Coronary artery (tissue), 2 donors: Measurements from ENCODE around the gene MPV17L2.

Experiments used
- DNase-seq: peaks from one replicate; pipeline ENCODE4 v3.0.0-alpha.2; 2017; ENCODE audit warnings: low spot score
- H3K27ac ChIP-seq, 2 donors: fragments of 200-600 bp; sonication (generic); one replicate each; pipeline ENCODE4 v1.5.1; 2016 to 2019
- H3K4me3 ChIP-seq: fragments of 200-600 bp; sonication (generic); 2 replicates; pipeline ENCODE4 v1.5.1; 2016; ENCODE audit warnings: mild to moderate bottlenecking, moderate library complexity
- TF ChIP-seq, protein P1 (sequence below): fragments of 200-600 bp; sonication (generic); IDR thresholded peaks from one replicate; pipeline ENCODE4 v1.5.1; 2019; ENCODE audit warnings: antibody characterized with exemption

Gene MPV17L2

DNA sequence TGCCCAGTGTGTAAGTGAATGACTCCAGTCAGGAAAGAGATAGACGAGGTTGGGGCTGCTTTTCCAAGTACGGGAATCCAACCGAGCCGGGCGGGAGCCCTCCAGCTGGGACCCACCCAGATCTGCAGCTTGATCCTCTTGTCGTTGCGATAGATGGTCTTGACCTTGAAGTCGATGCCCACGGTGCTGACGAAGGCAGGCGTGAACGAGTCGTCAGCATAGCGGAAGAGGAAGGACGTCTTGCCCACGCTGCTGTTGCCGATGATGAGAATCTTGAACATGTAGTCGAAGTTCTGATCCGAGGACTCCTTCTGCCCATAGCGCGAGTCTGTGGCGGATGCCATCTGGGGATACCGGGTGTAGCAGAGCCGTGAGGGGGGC, 9.4 kb downstream of the MPV17L2 start:
- no peak for DNase-seq
- Histone ChIP-seq H3K27ac (no peak overlapping the region), H3K4me3 (no peak overlapping the region)
- TF ChIP-seq, protein P1, sequence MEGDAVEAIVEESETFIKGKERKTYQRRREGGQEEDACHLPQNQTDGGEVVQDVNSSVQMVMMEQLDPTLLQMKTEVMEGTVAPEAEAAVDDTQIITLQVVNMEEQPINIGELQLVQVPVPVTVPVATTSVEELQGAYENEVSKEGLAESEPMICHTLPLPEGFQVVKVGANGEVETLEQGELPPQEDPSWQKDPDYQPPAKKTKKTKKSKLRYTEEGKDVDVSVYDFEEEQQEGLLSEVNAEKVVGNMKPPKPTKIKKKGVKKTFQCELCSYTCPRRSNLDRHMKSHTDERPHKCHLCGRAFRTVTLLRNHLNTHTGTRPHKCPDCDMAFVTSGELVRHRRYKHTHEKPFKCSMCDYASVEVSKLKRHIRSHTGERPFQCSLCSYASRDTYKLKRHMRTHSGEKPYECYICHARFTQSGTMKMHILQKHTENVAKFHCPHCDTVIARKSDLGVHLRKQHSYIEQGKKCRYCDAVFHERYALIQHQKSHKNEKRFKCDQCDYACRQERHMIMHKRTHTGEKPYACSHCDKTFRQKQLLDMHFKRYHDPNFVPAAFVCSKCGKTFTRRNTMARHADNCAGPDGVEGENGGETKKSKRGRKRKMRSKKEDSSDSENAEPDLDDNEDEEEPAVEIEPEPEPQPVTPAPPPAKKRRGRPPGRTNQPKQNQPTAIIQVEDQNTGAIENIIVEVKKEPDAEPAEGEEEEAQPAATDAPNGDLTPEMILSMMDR = no peak

DNA sequence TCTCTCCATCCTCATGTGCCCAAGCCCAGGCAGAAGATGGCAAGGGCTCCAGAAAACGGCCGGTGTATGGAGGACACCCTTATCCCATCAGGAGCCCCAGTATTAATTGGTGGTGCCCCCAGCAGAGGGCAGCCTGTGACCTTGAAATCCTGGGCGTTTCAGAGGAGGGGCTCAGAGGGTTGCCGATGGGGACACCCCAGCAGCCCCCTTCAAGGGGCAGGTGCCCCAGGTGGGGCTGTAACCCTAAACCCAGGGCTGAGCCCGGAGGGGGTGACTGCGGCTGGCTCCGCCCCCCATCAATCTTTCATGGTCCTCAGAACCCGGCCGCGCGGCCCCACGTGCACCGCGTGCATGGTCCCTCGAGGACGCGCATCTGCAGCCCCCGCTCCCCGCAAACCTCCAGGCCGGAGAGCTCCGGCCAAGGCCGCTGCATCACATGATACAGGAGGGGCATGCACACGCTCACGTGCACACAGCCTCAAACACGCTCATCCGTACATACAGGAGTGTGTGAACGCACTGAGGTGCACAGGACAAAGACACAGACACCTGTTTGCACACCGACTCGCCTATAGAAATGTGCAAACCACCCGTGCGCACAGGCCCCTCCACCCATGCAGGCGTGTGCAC, 9.9 kb downstream of the MPV17L2 start:
- TF ChIP-seq, protein P1 = no peak
- no peak for DNase-seq
- H3K27ac ChIP-seq = no peak overlapping the region
- peak overlapping the region; percentile 94 for H3K4me3 ChIP-seq

DNA sequence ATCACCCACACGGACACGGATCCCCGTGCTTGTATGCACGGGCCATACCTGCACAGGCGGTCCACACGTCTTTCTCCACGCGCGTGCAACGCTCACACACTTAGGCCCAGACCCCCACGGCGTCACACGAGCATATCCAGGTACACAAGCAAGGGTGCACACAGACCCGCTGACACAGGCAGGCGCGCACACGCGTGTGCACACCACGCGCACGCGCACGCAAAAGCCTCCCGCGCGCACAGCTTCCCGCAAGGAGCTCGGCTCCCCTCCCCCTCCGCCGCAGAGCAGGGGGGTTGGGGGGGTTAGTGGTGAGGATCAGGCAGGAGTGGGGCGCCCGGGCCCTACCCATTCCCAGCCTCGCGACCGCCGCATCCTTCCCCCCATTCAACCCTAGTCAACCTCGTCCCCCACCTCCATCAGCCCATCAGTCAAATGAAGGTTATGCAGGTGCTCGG, 10.4 kb downstream of the MPV17L2 start:
- Histone ChIP-seq H3K27ac (peak overlapping the region; percentile 31 to 75), H3K4me3 (peak overlapping the region; percentile 94)
- DNase-seq = no peak
- TF ChIP-seq, protein P1 = no peak

DNA sequence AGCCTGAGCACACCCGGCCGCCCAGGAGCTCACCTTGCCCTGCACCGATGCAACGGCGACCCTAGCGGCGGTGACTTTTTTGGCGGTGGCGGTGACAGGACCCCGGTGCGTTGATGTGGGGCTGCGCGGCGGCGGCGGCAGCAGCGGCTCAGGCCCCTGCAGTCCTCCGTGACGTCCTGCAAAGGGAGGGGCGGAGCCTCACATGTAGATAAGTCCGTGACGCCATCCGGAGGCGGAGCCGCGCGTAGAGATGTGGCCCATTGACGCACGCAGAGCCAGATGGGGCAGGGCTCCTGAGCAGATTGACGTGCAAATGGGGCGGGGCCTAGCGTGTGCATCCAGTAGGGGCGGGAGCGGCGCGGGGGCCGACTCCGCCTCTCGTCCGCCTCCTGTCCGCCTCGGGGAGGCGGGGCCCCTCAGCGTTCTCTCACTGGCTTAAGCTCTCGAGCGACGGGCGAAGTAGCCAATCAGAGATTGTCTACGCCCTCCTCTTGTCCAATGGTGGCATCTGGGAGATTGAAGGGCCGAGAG, 10.9 kb downstream of the MPV17L2 start, which contains the start of gene RAB3A:
Gene RAB3A, minus strand, starts transcription at position 180 of the 531 bp plus-strand sequence. CDS start 1,302 bp downstream, outside the sequence.
- peak; percentile 100 for DNase-seq
- TF ChIP-seq, protein P1 = no peak

DNA sequence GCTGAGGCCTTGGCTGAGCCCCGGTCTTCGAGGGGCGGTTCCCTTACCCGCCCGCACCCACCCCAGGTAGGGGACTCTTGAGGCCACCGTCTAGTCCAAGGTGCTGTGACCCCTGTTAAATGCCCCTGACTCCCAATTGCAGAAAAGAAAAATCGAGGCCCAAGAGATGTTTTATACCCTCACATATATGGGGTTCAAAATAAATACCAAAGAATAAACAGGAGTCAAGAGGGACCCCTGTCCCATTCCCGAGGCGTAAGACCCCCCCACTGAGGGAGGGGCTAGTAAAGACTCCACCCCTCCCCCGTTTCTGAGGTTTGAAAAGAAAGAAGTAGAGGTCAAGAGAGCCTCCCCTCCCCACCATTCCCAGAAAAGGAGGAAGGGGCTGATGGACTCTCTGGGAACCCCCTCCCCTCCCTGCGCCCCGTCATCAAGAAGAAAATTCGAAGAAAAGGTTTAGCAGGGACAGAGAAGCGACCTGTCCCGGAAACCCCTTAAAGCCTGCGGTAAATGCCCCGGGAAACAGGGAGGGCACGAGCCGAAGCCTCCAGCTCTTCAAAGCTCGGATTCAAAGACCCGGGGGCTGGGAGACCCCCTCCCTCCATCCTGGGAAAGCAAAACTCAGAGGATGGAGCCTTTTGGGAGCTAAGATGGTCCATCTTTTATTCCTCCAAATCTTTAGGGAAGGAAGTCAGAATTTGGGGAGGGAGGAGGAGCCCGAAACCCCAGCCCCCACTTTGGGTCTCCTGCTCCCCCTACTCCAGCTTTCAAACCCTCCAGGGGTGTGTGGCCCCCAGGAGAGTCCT, 11.6 kb downstream of the MPV17L2 start:
- TF ChIP-seq, protein P1 = no peak
- Histone ChIP-seq H3K27ac (peak overlapping the region; percentile 93 to 97), H3K4me3 (peak overlapping the region; percentile 69)
- DNase-seq = no peak

More for the DNA sequence above, 10.9 kb downstream of the MPV17L2 start, which contains the start of gene RAB3A:
- Histone ChIP-seq H3K4me3 (peak within 1 kb of the TSS; percentile 94), H3K27ac (peak within 1 kb of the TSS; percentile 93 to 97)

DNA sequence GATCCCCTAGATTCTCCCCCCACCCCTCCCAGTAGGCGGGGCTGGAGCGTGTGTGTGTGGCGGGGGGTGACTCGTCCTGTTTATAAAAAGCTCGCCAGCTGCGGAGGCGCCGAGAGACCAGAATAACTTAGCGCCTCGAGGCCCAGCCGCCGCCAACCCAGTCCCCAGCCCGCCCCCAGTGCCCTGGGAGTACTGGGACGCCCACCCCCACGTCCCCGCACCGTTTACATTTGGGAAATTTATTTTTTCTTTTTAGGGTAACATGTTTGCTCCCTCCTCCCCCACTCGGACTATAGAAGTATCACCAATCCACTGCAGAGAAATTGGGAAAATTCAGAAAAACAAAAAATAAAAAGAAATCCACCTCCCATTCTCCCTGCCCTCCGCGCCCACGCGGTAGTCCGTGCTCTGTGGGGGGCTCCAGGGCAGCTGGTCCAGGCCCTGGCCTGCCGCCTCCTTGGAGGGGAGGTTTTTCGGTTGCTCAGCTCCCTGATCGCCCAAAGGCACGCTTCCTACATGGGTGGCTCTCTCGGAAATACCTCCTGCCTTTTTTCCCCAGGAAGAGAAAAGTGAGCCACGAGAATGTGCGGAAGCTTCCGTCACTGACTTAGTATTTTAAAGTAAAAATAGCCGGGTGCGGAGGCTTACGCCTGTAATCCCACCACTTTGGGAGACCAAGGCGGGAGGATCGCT, 12.3 kb downstream of the MPV17L2 start:
- TF ChIP-seq, protein P1 = no peak
- H3K27ac ChIP-seq = peak overlapping the region; percentile 93 to 97
- H3K4me3 ChIP-seq = peak overlapping the region; percentile 69
- peak; percentile 91 for DNase-seq
